Measurements from ENCODE around the gene NOL9.
"Not testable (repeated sequence)": the region's sequence is repeated elsewhere in the genome, so short reads cannot be mapped to it uniquely, and the experiment has no call there.

Gene NOL9

DNA sequence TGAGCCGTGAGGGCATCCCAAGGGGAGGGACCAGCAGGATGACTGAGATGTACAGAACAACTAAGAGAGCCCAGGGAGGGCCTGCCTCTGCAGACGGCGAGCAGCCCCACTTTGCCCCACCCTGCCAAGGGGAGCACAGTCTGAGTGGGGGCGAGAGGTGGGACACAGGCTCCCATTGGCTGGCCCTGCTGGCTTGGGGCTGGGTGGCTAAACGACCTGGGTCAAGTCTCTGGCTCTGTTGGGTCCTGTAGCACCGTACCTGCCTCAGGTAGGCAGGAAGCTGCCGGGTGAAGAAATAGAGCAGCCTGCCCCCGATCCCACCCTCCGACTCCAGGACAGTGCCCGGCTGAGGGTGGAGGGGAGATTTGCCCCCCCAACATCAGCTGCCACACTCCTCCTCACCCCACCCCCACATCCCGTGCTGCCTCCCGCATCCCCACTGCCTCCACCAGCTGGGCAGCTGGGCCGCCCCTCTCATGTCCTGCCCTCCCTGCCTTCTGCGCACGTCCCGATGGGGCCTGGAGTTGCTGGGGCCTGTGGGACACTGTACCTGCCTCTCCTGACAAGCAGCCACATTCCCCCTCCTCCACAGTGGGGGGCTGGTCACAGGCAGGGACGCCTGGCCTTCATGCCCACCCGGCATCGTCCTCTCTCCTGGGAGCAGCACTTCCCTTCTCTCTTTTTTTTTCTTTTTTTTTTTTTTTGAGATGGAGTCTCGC lies 50.3 kb downstream of the NOL9 start:
- DNase-seq (ENCODE audit: low read depth) = no peak

DNA sequence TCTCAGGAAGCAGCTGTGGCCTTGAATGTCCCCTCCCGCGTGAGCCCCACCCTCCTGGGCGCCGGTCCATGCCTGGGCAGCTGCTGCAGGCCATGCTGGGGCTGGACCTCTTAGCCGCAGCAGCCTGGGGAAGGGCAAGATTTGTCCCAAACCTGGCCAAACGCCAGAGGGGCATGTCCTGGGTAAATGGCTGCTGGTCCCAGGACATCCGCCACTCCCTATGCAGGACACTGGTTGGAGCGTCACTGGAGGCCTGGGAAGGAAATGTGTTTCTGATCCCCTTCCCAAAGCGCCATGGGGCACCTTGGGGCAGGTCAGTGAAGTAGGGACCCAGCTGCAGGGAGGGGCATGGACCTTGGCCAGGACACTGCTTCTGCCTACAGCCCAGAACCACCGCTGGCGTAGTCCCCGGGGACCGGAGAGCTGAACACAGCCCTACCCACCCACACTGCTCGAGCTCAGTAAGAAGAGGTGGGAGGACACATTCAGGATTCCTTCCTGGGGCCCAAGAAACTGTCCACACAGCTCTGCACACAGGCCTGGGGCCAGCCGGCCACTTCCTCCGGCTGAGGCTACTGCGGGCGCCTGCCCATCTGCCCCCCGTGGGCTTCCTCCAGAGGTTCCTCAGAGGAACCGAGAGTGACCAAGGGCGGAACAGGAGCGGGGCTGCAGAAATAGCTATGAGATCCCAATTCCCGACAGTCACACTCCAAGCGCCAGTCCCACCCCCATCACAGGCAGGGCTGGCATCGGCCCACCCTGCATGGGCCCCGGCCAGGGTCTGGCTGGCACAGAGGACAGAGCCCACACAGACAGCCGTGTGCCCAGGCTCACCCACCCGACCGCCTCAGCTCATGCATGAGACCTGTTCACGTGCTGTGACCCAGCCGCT lies 52.1 kb downstream of the NOL9 start:
- DNase-seq (ENCODE audit: low read depth) = no peak

DNA sequence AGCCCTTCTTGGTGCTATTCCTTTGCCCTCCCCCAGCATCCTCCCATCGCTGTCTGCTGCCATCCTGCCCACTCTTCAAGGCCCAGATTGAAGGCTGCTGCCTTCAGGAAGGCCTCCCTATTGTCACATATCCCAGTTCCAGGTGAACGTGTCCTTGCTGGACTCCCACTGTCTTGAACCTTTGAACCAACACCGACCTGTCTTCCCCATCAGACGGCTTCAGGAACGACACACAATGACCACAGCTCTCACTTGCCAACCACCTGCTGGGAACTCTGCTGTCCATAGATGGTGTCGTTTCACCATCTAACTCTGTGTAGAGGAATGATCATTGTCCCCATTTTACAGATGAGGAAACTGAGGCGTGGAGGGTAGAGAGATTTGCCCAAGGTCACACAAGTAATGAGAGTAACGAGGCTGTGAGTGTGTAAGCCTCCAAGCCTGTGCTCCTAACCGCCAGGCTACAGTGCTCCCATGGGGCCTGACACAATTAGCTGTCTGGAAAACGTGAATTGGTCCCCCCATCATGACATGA lies 53.0 kb downstream of the NOL9 start:
- no peak for DNase-seq (ENCODE audit: low read depth)

DNA sequence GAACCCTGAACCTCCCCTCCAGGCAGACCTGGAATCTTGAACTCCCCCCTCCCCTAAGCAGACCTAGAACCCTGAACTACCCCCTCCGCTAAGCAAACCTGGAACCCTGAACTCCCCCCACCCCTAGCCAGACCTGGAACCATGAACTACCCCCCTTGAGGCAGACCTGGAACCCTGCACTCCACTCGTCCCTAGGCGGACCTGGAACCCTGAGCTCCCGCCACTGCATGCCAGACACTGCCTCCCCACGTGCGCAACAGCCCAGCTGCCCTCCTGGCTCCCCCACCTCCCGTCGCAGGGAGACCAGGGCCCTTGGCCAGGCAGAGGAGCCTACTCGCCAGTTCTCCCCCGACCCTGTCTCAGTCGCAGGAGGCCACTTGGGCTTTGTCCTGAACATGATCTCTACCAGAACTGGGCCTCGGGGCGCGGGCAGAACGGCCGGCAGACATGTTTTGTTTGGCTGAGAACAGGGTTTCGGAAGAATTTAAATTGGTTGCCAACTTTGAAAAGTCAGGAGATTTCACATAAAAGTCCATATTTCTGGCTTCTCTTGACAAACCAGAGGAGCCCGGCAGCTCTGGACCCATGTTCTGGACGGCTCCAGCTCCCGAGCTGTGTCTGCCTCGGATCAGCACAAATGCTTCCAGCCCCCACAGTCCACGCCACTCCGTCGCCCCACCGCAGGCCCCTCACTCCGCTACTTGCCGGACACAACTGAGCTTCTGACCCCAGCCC lies 53.6 kb downstream of the NOL9 start:
- DNase-seq (ENCODE audit: low read depth) = peak; percentile 29

DNA sequence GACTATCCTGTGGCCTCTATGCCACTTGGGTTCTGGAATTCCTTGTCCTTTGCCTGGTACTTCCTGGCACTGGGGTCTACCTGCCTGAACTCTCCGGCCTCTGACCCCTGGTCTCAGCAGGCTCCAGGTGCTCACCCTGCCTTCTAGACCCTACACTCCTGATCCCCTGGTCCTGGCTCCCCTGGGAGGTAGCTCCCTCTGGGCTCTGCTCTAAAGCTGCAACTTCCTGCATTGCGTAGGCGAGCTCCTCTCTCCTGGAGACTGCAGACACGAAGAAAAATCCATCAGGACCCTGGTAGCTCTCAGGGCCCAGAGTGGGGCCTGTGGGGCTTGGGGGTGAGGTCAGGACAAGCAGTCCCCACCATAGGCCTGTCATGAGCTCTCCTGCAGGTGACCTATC lies 55.0 kb downstream of the NOL9 start:
- DNase-seq (ENCODE audit: low read depth) = no peak

DNA sequence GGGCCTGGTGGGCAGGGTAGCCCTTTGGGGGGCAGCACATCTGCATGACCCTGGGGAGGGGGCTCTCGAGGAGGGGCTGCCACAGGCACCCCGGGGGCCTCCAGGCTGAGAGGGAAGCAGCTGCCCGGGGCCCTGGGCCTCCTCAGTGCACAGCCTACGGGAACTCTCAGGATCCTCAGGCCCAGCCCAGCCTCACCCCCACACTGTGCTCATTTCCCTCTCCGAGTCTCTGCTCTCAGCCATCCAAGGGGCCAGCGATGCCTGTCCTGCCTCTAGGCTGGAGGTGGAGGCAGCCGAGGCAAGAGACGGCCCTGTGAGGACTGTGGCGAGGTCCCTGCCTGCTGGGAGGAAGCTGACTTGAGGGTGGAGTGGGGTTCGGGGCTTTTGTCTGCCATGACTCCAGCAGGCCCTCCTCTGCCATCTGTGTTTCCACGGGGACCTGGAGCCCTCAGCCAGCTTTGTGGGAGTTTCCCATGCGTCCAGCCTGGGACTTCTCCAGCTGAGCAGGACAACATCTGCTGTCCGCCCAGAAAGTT lies 55.7 kb downstream of the NOL9 start:
- no peak for DNase-seq (ENCODE audit: low read depth)

DNA sequence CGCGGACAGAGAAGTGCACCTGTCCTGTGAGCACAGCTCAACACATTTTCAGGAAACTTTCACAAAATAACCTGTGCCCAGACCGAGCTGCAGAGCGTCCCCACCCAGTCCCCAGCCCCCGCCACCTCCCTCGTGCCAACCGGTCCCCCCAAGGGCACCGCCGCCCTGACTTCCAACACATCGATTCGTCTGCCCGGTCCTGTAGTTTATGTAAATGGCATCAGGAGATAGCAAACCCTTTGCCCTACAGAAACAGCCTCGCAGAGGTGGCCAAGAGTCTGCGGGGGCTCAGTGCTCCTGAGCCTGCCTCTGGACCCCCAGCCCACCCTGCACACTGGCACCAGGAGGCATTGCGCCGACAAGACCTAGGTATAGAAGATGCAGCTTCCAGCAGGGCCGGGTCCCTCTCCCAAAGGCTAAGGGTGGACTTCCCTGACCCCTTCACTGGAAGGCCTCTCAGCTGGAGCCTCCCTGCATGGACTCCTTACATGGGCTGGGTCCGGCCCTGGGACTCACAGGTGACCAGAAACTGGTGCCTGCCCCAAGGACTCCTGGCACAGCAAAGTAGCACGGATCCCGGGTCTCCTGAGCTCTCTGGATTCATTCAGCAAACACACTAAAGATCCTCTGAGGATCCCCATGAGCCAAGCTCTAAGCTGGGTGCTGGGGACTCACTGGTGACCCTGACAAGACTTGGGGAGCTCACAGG lies 56.3 kb downstream of the NOL9 start:
- DNase-seq (ENCODE audit: low read depth) = no peak

DNA sequence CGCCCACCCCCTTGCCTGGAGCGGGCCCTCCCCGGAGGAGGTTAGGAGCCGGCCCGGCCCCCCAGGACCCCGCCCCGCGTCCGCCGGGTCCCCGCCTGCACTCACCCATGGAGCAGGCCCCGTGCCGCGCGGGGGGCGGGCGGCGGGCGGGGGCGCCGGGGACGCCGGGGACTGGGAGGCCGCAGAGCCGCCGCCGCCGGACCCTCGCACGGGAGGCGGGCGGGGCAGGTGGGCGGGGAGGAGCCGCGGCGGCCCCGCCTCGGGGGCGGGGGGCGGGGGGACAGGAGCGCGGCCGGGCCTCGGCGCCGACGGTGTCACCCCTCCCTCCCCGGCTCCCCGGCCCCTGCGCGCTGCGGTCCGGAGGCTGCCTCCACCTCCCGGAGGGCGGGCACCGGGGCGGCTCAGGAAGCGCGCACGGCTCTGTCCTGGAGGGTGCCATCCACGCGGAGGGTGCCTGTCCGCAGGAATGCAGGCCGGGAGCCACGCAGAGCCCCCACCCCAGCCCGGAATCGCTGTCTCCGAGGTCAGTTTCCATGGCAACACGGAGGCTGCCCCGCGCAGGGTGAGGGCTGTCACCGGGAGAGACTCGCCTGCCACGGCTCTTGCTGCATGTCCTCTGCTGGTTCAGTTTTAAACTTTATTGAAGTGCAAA lies 57.0 kb downstream of the NOL9 start:
- no peak for DNase-seq (ENCODE audit: low read depth)

DNA sequence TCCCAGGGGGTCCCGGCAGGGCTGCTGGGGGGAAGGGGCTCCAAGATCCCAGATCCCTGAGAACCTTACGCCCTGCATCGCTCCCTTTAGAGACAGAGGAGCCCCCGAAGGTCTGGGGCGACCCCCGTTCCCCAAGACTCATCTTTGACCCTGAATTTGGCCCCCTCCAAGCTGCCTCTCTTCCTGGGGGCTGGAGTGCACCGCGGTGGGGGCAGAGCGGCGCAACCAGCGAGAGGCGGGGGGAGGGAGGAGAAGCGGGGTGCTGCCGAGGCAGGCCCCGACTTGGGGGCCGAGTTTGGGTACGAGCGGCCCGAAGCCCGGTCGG lies 57.5 kb downstream of the NOL9 start:
- DNase-seq (ENCODE audit: low read depth) = no peak

DNA sequence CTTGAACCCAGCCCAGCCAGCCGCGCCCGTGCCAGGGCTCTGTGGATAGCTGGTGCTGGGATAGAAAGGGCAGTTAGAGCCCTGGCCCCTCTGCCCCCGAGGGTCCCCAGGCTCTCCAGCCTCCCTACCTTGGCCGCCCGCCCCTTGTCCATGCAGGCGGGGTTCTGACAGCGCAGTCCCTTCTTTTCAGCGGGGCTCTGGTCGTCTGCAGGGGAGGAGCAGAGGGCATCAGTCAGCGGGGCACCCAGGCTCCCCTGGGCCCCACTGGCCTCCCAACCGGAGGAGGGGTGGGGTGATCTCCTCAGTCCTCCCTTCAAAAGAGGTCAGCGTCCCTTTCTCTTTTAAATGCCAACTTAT lies 58.0 kb downstream of the NOL9 start:
- no peak for DNase-seq (ENCODE audit: low read depth)

DNA sequence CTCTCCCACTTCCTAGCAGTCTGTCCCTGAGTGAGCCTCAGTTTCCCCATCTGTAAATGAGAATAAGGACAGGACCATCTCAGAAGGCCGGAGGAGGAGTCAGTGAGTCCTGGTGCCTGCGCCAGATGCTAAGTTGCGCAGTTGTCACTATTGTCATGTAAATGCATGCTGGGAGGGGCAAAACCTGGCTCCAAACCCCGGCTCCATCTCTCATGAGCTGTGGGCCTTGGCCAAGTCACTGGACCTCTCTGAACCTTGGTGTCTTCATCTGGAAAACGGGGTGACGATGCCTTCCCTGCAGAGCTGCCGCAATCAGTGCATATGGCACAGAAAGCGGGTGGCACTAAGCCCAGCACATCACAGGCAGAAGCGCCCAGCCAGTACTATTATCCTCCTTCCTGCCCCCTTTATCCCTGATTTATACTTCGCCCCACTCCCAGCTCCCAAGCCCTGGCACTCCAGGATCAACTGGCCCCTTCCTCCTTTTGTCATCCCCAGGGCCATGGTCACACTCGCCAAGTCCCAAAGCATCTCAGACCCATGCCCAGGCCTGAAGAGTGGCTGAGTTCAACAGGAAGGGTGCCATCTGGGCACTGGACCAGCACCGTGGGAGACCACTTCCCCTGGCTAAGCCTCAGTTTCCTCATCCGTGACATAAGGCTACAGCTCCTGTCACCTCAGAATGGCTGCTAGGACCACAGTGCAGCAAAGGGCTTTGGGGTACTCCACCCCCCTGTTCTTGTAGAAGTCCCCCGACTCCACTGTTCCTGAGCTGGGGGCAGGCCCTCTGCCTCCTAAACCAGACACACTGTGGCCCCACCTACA lies 58.6 kb downstream of the NOL9 start:
- no peak for DNase-seq (ENCODE audit: low read depth)

DNA sequence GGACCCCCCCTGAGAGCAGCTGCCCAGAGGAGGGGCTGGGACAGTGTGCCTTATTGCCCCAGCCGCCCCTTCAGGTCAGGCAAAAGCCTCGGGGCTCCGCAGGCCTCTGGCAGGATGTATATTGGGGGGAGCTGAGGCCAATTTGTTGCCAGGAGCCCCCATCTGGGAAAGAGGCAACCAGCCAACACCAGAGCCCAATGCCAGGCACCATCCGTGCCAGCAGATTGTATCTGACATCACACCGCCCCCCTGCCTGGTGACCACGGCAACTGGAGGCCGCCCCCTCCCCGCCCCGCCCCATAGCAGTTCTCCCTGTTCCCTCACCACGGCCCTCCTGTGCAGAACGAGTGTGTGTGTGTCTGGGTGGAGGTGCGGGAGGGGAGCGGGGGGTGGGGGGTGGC lies 59.3 kb downstream of the NOL9 start:
- no peak for DNase-seq (ENCODE audit: low read depth)

DNA sequence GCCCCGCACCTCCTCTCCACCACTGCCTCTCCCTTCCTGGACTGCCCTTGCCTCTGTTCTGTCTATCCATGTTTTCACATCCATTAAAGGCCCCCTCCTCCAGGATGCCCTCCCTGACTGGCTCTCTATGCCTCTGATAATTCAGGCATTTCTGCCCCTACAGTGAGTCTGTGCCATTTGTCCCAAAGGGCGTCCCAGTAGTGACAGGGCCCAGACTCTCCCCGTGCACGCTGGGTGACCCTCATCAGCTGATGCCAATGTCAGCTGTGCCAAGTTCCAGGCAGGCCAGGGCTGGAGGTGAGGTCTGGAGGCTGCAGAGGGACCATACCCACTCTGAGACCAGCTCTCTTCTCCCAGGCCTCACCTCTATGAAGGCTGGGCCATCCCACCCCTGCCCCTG lies 59.7 kb downstream of the NOL9 start:
- no peak for DNase-seq (ENCODE audit: low read depth)

DNA sequence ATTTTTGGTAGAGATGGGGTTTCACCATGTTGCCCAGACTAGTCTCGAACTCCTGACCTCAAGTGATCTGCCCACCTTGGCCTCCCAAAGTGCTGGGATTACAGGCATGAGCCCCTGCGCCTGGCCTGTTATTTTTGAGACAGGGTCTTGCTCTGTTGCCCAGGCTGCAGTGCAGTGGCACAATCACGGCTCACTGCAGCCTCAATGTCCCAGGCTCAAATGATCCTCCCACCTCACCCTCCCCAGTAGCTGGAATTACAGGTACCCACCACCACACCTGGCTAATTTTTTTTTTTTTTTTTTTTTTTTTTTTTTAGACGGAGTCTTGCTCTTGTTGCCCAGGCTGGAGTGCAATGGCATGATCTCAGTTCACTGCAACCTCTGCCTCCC lies 60.5 kb downstream of the NOL9 start:
- DNase-seq (ENCODE audit: low read depth) = not testable (repeated sequence)

DNA sequence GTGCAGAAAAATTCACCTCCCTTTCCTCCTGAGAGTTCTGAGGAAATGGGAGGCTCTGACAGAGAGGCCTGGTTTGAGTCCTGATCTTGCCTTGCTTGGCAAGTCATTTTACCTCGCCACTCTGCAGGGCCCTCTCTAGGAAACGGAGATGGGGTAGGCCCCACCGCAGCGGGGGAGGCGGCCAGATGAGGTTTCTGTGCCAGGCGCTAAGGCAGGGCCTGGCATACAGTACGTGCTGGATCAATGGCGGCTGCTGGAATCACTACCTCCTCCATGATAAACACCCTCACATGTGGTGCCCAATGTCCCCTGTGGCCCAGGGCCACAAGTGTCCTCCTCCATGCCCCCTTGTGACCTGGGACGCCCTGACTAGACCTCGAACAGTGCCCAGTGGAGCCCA lies 62.3 kb downstream of the NOL9 start:
- DNase-seq (ENCODE audit: low read depth) = no peak

DNA sequence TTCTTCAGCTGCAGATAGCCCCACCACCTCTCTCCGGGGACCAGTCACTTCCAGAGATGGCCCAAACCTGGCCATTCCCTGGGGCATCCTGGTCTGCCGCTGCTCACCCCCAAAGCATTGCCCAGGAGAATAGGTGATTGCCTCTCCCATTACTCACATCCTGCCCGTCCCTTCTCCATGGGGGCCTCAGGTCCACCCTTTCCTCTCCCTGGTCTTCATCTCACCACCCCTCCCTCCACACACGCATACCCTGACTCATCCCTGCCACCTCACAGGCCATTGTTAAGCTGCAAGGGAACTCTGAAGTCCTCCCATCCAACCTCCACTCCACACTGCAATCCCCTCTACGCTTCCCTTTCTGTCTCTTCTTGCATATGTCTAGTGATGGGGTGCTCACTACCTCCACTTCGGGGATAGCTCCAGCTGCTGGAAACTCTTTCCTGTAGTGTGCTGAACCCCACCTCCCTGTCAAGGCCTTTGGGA lies 62.8 kb downstream of the NOL9 start, which contains the start of gene PLEKHG5:
Gene PLEKHG5, minus strand, starts transcription at position 188 of the 483 bp plus-strand sequence. CDS start 14,096 bp downstream, outside the sequence.
- no peak for DNase-seq (ENCODE audit: low read depth)

DNA sequence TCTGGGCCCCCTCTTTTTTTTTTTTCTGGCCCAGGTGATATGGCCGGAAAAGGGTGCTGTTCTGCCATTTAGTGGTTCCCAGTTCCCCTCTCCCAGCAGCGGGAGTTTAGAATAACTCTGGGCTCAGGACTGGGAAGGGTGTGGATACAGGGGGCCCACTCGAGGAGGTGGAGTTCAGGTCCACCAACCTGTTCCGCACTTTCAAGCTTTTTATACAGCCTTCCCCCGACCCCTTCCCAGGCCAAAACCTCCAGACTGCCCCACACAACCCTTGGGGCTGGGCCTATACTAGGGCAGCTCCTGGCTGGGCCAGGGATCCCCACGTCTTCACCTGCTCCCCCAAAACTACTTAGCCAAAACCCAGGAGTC lies 63.2 kb downstream of the NOL9 start:
- DNase-seq (ENCODE audit: low read depth) = no peak

DNA sequence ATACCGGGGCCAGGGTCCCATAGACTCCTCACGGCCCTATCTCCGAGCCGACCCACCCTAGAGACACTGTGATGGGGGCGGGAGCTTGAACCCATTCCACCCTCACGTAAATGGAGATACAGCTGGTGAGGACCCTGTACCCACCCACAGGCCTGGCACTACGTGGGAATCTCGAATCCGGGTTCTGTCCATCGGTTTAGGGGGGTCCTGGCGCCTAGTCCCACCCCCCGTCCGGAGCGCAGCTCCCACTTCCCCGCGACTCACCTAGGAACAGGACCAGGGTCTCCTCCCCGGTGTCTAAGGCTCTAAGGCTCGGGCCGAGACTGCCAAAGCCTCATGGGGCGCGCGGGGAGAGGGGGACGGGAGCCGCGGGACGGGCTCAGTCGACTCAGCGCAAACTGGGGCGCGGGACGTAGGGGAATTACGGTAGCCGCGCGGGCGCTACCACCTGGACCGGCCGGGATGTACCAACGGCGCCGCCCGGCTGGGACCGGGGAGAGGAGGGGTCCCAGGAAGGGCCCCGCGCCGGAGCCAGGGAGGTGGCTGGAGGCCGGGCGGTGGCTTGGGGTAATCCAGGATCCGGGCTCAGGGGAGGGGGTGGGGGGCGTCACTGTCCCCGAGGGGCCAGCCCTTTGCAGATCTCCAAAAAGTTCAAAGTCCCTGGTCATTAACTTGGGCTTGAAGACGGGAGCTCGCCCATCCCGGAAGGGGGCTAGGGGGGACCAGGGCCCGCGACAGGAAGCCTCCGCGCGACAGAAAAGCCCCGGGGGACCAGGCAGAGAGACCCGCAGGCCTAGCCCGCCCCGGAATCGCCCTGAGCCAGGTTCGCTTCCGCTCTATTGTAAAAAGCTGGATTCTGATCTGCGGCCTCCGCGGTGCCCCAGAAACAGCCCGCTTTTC lies 63.9 kb downstream of the NOL9 start:
- DNase-seq (ENCODE audit: low read depth) = no peak

DNA sequence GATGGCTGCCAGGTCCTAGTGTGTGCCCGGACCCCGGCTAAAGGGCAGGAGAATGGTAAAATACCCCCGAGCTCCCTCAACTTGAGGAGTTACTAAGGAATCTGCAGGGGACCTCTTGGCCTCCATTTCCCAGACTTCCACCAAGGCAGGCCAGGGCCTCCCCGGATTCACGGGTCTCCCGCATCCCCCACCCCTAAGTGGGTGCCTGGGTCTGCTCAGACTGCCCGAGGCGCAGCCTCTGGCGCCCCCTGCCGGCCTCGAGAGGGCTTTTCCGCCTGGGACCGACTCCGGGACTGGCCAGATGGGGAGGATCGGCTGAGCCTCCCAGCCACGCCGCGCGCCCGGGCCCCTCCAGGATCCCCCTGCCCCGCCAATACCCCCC lies 64.5 kb downstream of the NOL9 start:
- DNase-seq (ENCODE audit: low read depth) = peak; percentile 50
